Esophagus squamous epithelium (tissue), 5 donors: ENCODE measurements around the gene MORC4. TPM values are rescaled to one million over a fixed set of nuclear protein-coding genes. Genes with fewer than 3 reads are reported as not detected.

Experiments used
- DNase-seq: peaks from one replicate; lab custom pipeline; 2025; lab: John Stamatoyannopoulos, UW
- H3K27ac ChIP-seq, 4 donors: fragments of 200-600 bp; sonication (generic); one replicate each; pipeline ENCODE4 v1.5.1; 2016 to 2019; ENCODE audit warnings: mild to moderate bottlenecking in 1 of 4
- H3K27me3 ChIP-seq, 4 donors: fragments of 200-600 bp; sonication (generic); 1 replicate in 3 of 4; 2 replicates in 1 of 4; pipeline versions ENCODE4 v1.5.1 to v1.6.0; 2017 to 2021; ENCODE audit warnings: antibody characterized with exemption in 1 of 4
- H3K36me3 ChIP-seq, 3 donors: fragments of 200-600 bp; sonication (generic); one replicate each; pipeline ENCODE4 v1.5.1; 2016 to 2019
- H3K4me1 ChIP-seq, 3 donors: fragments of 200-600 bp; sonication (generic); one replicate each; pipeline ENCODE4 v1.5.1; 2017 to 2019
- H3K4me3 ChIP-seq, 4 donors: fragments of 200-600 bp; sonication (generic); 1 replicate in 3 of 4; 2 replicates in 1 of 4; pipeline ENCODE4 v1.5.1; 2016 to 2019; ENCODE audit warnings: mild to moderate bottlenecking in 2 of 4, moderate library complexity in 1 of 4
- H3K9me3 ChIP-seq, 3 donors: fragments of 200-600 bp; sonication (generic); one replicate each; pipeline ENCODE4 v1.5.1; 2016 to 2019
- POLR2A ChIP-seq, 4 donors: fragments of 450-650 bp; IDR thresholded peaks; one replicate each; pipeline ENCODE4 v1.6.1; 2017; ENCODE audit warnings: antibody characterized with exemption in 4 of 4, mild to moderate bottlenecking in 4 of 4, moderate library complexity in 3 of 4
- WGBS, 2 donors: methylation state at CpG; one replicate each; pipeline ENCODE4 v1.1.5; 2018; 5-methylcytosine and 5-hydroxymethylcytosine counted together
- intact Hi-C: fragments of 100-400 bp; cut with DNase I; formaldehyde crosslinking; loops from one replicate; pipeline ENCODE4 v1.15.0; 2022
- total RNA-seq, 4 donors: library from RNA; depleted of rRNA; stranded (reverse); fragments of >200 nt; gene quantifications; one replicate each; pipeline ENCODE4 v1.1.0, GENCODE V29; 2016
- TF ChIP-seq, protein P1 (sequence below), 6 experiments: fragments of 450-650 bp in 4 of 6; fragments of 200-600 bp in 2 of 6; sonication (generic) in 2 of 6; IDR thresholded peaks; one replicate each; pipeline ENCODE4 v1.5.1; 2016 to 2019; ENCODE audit warnings: antibody characterized with exemption in 6 of 6, mild to moderate bottlenecking in 4 of 6, moderate library complexity in 4 of 6
- donor health status: DM: yes; HTN: yes; CAD: no.

The MORC4 gene
- total RNA-seq, 4 donors from 2014 or later: 12.5 to 22.6 (median 17.2) TPM

DNA sequence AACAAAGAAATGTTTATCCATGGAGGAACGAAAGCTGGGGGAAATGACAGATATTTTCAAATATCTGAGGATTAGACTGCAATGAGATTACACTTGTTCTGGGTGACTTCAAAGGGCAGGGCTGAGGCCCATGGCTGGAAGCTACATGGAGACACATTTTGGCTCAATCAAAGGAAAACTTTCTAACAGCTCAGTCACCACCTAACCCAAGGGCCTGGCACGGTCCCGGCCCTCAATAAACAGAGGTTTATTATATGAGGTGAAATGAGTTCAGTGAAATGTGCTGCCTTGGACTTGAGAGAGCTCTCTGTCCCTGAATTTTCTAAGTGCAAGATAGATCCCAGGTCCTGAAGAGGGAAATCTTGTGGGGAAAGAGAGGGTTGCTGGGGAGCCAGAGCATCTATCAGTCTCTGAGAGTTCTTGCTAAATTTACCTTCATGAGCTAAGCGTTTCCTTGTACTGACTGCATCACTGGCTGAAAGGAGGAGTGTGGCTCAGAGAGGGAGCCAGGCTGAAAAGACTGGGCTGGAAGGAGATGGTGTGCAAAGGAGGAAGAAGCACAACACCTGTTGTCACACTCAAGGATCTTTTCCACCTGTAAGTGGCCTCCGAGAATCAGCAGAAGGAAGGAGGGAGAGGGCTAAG lies 94.8 kb downstream of the MORC4 start:
- no peaks in the 10 kb centered on the region for H3K4me1 ChIP-seq
- WGBS, 2 donors: 54 to 59% methylated on average over 2 to 5 of the region's 5 CpGs
- H3K27me3 ChIP-seq: peaks cover 0 to 14% (median 0%) of the 10 kb centered on the region in 4 donors
- intact Hi-C loops: no loop called here
- H3K36me3 ChIP-seq: no peaks in the 10 kb centered on the region
- H3K9me3 ChIP-seq: no peaks in the 10 kb centered on the region
- TF ChIP-seq POLR2A (IDR thresholded peaks at IDR 0.05): no peak
- TF ChIP-seq, protein P1, sequence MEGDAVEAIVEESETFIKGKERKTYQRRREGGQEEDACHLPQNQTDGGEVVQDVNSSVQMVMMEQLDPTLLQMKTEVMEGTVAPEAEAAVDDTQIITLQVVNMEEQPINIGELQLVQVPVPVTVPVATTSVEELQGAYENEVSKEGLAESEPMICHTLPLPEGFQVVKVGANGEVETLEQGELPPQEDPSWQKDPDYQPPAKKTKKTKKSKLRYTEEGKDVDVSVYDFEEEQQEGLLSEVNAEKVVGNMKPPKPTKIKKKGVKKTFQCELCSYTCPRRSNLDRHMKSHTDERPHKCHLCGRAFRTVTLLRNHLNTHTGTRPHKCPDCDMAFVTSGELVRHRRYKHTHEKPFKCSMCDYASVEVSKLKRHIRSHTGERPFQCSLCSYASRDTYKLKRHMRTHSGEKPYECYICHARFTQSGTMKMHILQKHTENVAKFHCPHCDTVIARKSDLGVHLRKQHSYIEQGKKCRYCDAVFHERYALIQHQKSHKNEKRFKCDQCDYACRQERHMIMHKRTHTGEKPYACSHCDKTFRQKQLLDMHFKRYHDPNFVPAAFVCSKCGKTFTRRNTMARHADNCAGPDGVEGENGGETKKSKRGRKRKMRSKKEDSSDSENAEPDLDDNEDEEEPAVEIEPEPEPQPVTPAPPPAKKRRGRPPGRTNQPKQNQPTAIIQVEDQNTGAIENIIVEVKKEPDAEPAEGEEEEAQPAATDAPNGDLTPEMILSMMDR (IDR thresholded peaks at IDR 0.05): no peak
- H3K4me3 ChIP-seq: no peak overlapping the region
- no peak overlapping the region for H3K27ac ChIP-seq
- no peak for DNase-seq

DNA sequence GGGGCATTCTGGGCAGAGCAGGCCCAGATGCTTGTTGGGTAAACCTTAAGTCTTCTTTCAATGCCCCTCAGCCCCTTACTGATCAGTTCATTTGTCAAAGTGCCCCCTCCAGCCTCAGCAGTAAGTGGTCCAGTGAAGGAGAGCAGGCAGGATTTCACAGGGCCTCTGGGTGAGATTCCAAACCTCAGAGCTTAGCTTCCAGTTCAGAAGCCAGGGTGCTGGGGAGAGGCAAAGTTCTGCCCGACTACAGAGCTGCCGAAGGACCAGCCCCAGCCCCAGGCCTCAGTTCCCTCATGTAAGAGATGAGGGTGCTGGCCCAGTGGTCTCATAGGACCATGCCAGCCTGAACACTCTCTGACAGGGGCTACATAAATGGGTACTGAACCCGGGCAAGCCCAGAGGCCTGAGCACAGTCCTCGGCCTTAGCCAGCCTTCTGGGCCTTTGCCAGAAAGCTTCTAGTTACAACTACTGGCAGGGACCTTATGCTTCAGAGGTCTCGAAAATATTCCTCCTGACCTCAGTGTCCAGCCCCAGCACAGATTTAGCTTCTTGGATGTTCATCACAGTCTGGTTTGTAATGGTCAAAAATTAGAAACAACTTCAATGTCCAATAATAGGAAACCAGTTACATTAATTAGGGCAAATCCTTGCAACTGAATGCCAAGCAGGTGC lies 96.0 kb downstream of the MORC4 start:
- 28% methylated on average over 3 of the region's 5 CpGs; no CpG with 5 or more reads in 1 of the 2 donors for WGBS, 2 donors
- H3K27ac ChIP-seq: no peak overlapping the region
- H3K4me1 ChIP-seq: no peaks in the 10 kb centered on the region
- TF ChIP-seq, protein P1 (IDR thresholded peaks at IDR 0.05): no peak
- TF ChIP-seq POLR2A (IDR thresholded peaks at IDR 0.05): no peak
- no peak for DNase-seq
- H3K27me3 ChIP-seq: peaks cover 0 to 14% (median 0%) of the 10 kb centered on the region in 4 donors
- no peak overlapping the region for H3K4me3 ChIP-seq
- intact Hi-C loops: no loop called here
- no peaks in the 10 kb centered on the region for H3K9me3 ChIP-seq
- H3K36me3 ChIP-seq: no peaks in the 10 kb centered on the region

DNA sequence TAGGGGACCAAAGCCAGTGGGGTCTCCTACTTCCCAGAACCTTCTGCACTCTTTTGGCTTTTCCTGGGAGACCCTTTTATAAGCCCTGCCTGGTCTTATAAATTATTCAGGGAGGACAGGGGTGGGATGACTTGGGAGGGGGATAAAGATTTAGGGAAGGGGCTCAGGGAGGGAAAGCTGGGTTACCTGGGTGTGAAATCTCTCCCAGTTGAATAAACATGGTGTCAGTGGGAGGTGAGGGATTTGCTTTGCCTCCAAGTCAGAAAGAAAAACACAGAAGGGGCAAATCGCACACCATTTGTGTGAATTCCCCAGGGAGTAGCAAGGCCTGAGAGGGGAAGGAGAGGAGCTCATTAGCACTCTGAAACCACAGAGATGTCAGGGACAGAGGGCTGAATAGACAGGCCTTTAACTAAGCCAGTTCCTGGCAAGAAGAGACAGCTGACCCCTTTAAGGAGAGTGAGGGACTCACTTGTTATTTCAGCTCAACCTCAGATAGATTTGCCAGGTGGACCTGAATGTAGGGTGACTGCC lies 96.7 kb downstream of the MORC4 start, which contains the start of gene RIPPLY1:
RIPPLY1 (minus strand) TSS at position 51 of the 534 bp plus-strand sequence. CDS start 54 bp downstream, outside the sequence.
- intact Hi-C loops: no loop called here
- H3K4me3 ChIP-seq: no peak within 1 kb of the TSS
- TF ChIP-seq POLR2A (IDR thresholded peaks at IDR 0.05): no peak
- TF ChIP-seq, protein P1 (IDR thresholded peaks at IDR 0.05): no peak
- no peaks in the 10 kb centered on the region for H3K9me3 ChIP-seq
- H3K36me3 ChIP-seq: no peaks in the 10 kb centered on the region
- peaks cover 0 to 14% (median 0%) of the 10 kb centered on the region in 4 donors for H3K27me3 ChIP-seq
- DNase-seq: no peak
- no peak within 1 kb of the TSS for H3K27ac ChIP-seq
- H3K4me1 ChIP-seq: no peaks in the 10 kb centered on the region
- 63 to 100% methylated on average over 1 of the region's 1 CpG for WGBS, 2 donors

DNA sequence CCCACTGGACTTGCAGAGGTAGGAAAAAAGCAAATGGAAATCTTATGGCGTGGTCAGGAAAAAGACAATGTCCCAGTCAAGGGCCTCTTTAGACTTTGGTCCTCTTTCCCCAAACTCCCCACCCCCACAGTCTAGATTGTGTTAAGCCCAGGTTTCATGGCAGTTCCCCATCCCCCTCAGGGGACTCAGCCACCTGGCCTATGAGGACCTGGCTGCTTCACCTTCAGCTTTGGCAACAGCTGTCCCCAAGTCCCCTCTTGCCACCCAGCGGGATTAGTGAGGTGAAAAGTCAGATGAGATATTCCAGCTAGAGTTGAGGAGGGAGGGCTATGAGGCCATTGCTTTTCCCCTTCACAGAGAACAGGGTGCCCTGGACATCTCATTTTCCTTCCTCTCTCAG lies 97.3 kb downstream of the MORC4 start:
- Histone ChIP-seq H3K27me3 (peaks cover 0 to 14% (median 0%) of the 10 kb centered on the region in 4 donors), H3K4me1 (no peaks in the 10 kb centered on the region), H3K9me3 (no peaks in the 10 kb centered on the region), H3K36me3 (no peaks in the 10 kb centered on the region), H3K4me3 (no peak overlapping the region), H3K27ac (no peak overlapping the region)
- DNase-seq: no peak
- intact Hi-C loops: no loop called here
- TF ChIP-seq, protein P1 (IDR thresholded peaks at IDR 0.05): no peak
- TF ChIP-seq POLR2A (IDR thresholded peaks at IDR 0.05): no peak
- whole genome bisulfite sequencing, 2 donors: 56 to 71% methylated on average over 1 of the region's 2 CpGs

DNA sequence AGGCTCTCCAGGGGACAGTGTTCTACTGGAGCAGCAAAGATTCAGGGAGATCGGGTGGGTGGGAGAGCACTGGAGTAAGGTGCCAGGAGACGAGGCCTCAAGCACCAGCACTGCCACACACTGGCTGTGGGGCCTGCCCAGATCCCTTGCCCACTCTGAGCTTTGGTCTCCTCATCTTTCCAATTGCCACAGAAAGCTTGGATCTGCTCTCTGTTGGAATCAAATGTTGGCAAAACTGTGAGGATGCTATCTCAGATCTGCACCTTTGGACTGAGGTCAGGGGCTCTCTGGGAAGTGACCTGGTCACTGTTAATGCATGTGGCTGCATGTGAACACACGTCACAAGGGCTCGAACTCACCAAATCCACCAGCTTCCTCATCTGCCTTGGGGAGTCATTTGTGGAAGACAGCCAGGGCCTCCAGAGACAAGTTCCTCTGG lies 98.2 kb downstream of the MORC4 start:
- H3K27ac ChIP-seq: no peak overlapping the region
- peaks cover 0 to 14% (median 0%) of the 10 kb centered on the region in 4 donors for H3K27me3 ChIP-seq
- intact Hi-C loops: no loop called here
- WGBS, 2 donors: 53 to 60% methylated on average over 2 to 3 of the region's 4 CpGs
- H3K9me3 ChIP-seq: no peaks in the 10 kb centered on the region
- no peak overlapping the region for H3K4me3 ChIP-seq
- H3K36me3 ChIP-seq: no peaks in the 10 kb centered on the region
- no peak for TF ChIP-seq POLR2A (IDR thresholded peaks at IDR 0.05)
- TF ChIP-seq, protein P1 (IDR thresholded peaks at IDR 0.05): no peak
- DNase-seq: no peak
- H3K4me1 ChIP-seq: no peaks in the 10 kb centered on the region
